Heart left ventricle (tissue), 16 donors: ENCODE data around the gene MXI1. TPM values are rescaled to one million over a fixed set of nuclear protein-coding genes. Genes with fewer than 3 reads are reported as not detected.

ENCODE experiments used
- ATAC-seq, 4 donors: fragments of 200-7000 bp; cut with Tn5 transposase; one replicate each; pipeline ENCODE4 v1.9.1; 2020 to 2022; ENCODE audit warnings: moderate library complexity in 4 of 4, mild to moderate bottlenecking in 3 of 4, moderate number of reproducible peaks in 1 of 4
- DNase-seq, 5 donors: peaks; one replicate each; pipeline ENCODE4 v3.0.0-alpha.2; 2020
- H3K27ac ChIP-seq, 12 donors: fragments of 200-600 bp; sonication (generic) in 4 of 12; one replicate each; pipeline versions ENCODE4 v1.5.0 to v1.8.0; 2016 to 2022; ENCODE audit warnings: mild to moderate bottlenecking in 2 of 12
- H3K27me3 ChIP-seq, 9 donors: fragments of 200-600 bp; sonication (generic) in 2 of 9; one replicate each; pipeline versions ENCODE4 v1.5.1 to v1.8.0; 2016 to 2022; ENCODE audit warnings: mild to moderate bottlenecking in 3 of 9
- H3K36me3 ChIP-seq, 9 donors: fragments of 200-600 bp; sonication (generic) in 2 of 9; one replicate each; pipeline versions ENCODE4 v1.5.0 to v1.8.0; 2018 to 2022; ENCODE audit warnings: mild to moderate bottlenecking in 2 of 9
- H3K4me1 ChIP-seq, 12 donors: fragments of 200-600 bp; sonication (generic) in 4 of 12; one replicate each; pipeline versions ENCODE4 v1.5.0 to v1.8.0; 2016 to 2022; ENCODE audit warnings: mild to moderate bottlenecking in 3 of 12
- H3K4me3 ChIP-seq, 12 donors: fragments of 200-600 bp; sonication (generic) in 4 of 12; one replicate each; pipeline versions ENCODE4 v1.5.0 to v1.8.0; 2017 to 2022; ENCODE audit warnings: mild to moderate bottlenecking in 9 of 12, moderate library complexity in 4 of 12
- H3K9me3 ChIP-seq, 12 donors: fragments of 200-600 bp; sonication (generic) in 4 of 12; one replicate each; pipeline versions ENCODE4 v1.5.0 to v1.8.0; 2016 to 2022; ENCODE audit warnings: mild to moderate bottlenecking in 1 of 12
- CTCF ChIP-seq, 12 donors: fragments of 200-600 bp; sonication (generic) in 4 of 12; IDR thresholded peaks; one replicate each; pipeline versions ENCODE4 v1.5.0 to v1.8.0; 2018 to 2022; ENCODE audit warnings: antibody characterized with exemption in 12 of 12, mild to moderate bottlenecking in 5 of 12
- POLR2A ChIP-seq, 2 donors: fragments of 450-650 bp; IDR thresholded peaks; one replicate each; pipeline ENCODE4 v1.6.1; 2017; ENCODE audit warnings: antibody characterized with exemption in 2 of 2, mild to moderate bottlenecking in 2 of 2, moderate library complexity in 2 of 2
- WGBS, 4 donors: extraction: QIAGEN DNeasy Blood & Tissue Kit in 2 of 4; methylation state at CpG; one replicate each; pipeline versions ENCODE4 v1.1.5 to v1.1.7; 2013 to 2018; 5-methylcytosine and 5-hydroxymethylcytosine counted together
- intact Hi-C, 10 donors: fragments of 100-400 bp; cut with DNase I; formaldehyde crosslinking; loops; one replicate each; pipeline versions ENCODE4 v1.11.1 to v1.14.2; 2022
- polyA plus RNA-seq, 2 donors: library from polyadenylated mRNA; stranded (reverse); fragments of 200-250 nt; gene quantifications; one replicate each; pipeline ENCODE4 v1.2.3, GENCODE V29; 2013
- total RNA-seq, 9 donors: library from RNA; depleted of rRNA in 2 of 9; stranded (reverse); fragments of >200 nt in 2 of 9; fragmentation: NEBNext Ultra II Directional in 3 of 9; extraction: Animal tissue kit (Norgen Biotek cat#: 25700) in 3 of 9; gene quantifications; one replicate each; pipeline versions ENCODE4 v1.1.0 to v1.2.4, GENCODE V29; 2016 to 2023
- donor health status: ischemic (EF 13 %, LVEDD 7.1; RV severe dilation, severe dysfunction).
- donor health status: healthy with polysubstance abuse.
- donor health status: DM: no; HTN: yes; CAD: no.
- donor health status: DM: no; HTN: no; CAD: no.
- donor health status: ischemic (EF 25% LVEDD 6.9; RV normal size, moderate dysfunction).
- donor health status: ischemic (EF 25% LVEDD 5.7; RV mildly dilated, moderate dysfunction).
- donor health status: healthy.
- donor health status: DM: yes; HTN: yes; CAD: no.
- donor health status: ischemic (EF 35%, LVEDD 5.7; RV mildly dilated, moderate dysfunction).
- donor health status: nonischemic (EF 11% LVEDD 7.7; RV severe dilation, severe dysfunction).
- donor health status: DM: yes; HTN: yes; CAD: no.
- donor health status: PGD.
- donor health status: ischemic (EF 29% LVEDD 5.4; RV normal size, mild dysfunction).
- donor health status: nonischemic (EF 23%, LVEDD 6.1; RV moderate dilation, normal function).

MXI1 gene
- total and polyA plus RNA-seq, 11 donors, result 20.3 to 83.2 (median 60.6) TPM

- Histone ChIP-seq H3K27ac (no peak overlapping the region), H3K4me1 (peaks cover 0 to 18% (median 6%) of the 10 kb centered on the region in 12 donors), H3K27me3 (no peaks in the 10 kb centered on the region), H3K4me3 (no peak overlapping the region), H3K36me3 (peaks cover 0 to 85% (median 67%) of the 10 kb centered on the region in 9 donors), H3K9me3 (no peaks in the 10 kb centered on the region)
- DNase-seq (no peak), ATAC-seq (no peak)
- intact Hi-C loops, result loop anchor here in 3 of 10 donors (5.0 to 10.0 kb wide), 3 partner anchors 397 to 402 kb away; no protein-coding TSS in a partner anchor
- TF ChIP-seq CTCF (IDR thresholded peaks at IDR 0.05) (no peak), POLR2A (IDR thresholded peaks at IDR 0.05) (no peak)
- 95 to 98% (median 97%) methylated on average over 3 of the region's 3 CpGs for WGBS, 4 donors
Observed at GRCh38 chr10:110284262-110284661, 76.9 kb downstream of the MXI1 start.

GRCh38 chr10:110285501-110285900 is 78.1 kb downstream of the MXI1 start:
- no peak for DNase-seq
- H3K27ac ChIP-seq, result no peak overlapping the region
- 92 to 99% (median 97%) methylated on average over 2 of the region's 2 CpGs for WGBS, 4 donors
- H3K36me3 ChIP-seq, result peaks cover 0 to 87% (median 80%) of the 10 kb centered on the region in 9 donors
- intact Hi-C loops, result loop anchor here in 1 of 10 donors (10.0 kb wide), 1 partner anchor 401 kb away; no protein-coding TSS in a partner anchor
- H3K9me3 ChIP-seq, result no peaks in the 10 kb centered on the region
- no peak overlapping the region for H3K4me3 ChIP-seq
- H3K27me3 ChIP-seq, result no peaks in the 10 kb centered on the region
- peaks cover 0 to 11% (median 0%) of the 10 kb centered on the region in 12 donors for H3K4me1 ChIP-seq
- TF ChIP-seq POLR2A (IDR thresholded peaks at IDR 0.05) (no peak), CTCF (IDR thresholded peaks at IDR 0.05) (no peak)
- ATAC-seq, result peak in 1 of 4 donors; percentile 19

- DNase-seq (no peak), ATAC-seq (no peak)
- H3K4me3 ChIP-seq, result no peak overlapping the region
- WGBS, 4 donors, result 91 to 97% (median 92%) methylated on average over 2 of the region's 2 CpGs
- no peaks in the 10 kb centered on the region for H3K27me3 ChIP-seq
- no peak for TF ChIP-seq POLR2A (IDR thresholded peaks at IDR 0.05)
- no peak for TF ChIP-seq CTCF (IDR thresholded peaks at IDR 0.05)
- no peak overlapping the region for H3K27ac ChIP-seq
- no peaks in the 10 kb centered on the region for H3K9me3 ChIP-seq
- H3K36me3 ChIP-seq, result peaks cover 0 to 87% (median 75%) of the 10 kb centered on the region in 9 donors
- H3K4me1 ChIP-seq, result peaks cover 0 to 15% (median 0%) of the 10 kb centered on the region in 12 donors
- intact Hi-C loops, result loop anchor here in 1 of 10 donors (10.0 kb wide), 1 partner anchor 402 kb away; no protein-coding TSS in a partner anchor
Observed at GRCh38 chr10:110286841-110287240, 79.4 kb downstream of the MXI1 start.

- intact Hi-C loops, result no loop called here
- H3K9me3 ChIP-seq, result no peaks in the 10 kb centered on the region
- no peak for TF ChIP-seq CTCF (IDR thresholded peaks at IDR 0.05)
- peaks cover 0 to 100% (median 98%) of the 10 kb centered on the region in 9 donors for H3K36me3 ChIP-seq
- peaks cover 0 to 42% (median 27%) of the 10 kb centered on the region in 12 donors for H3K4me1 ChIP-seq
- H3K27ac ChIP-seq, result no peak overlapping the region
- DNase-seq (no peak), ATAC-seq (no peak)
- no peak overlapping the region for H3K4me3 ChIP-seq
- H3K27me3 ChIP-seq, result no peaks in the 10 kb centered on the region
- 88 to 100% (median 95%) methylated on average over 1 of the region's 1 CpG for WGBS, 4 donors
Observed at GRCh38 chr10:110296966-110297365, 89.6 kb downstream of the MXI1 start.
